PC-9 (cell line): ENCODE measurements around the gene GPHN.
"Not testable (repeated sequence)": the region's sequence is repeated elsewhere in the genome, so short reads cannot be mapped to it uniquely, and the experiment has no call there.

ENCODE experiments used
- CTCF ChIP-seq: fragments of 200-600 bp; sonication (generic); conservative IDR thresholded peaks from 2 replicates; pipeline ENCODE4 v1.6.1; 2017; ENCODE audit warnings: mixed run types, antibody characterized with exemption, mild to moderate bottlenecking, moderate library complexity
- EZH2 ChIP-seq: fragments of 200-600 bp; sonication (generic); IDR thresholded peaks from 2 replicates; pipeline ENCODE4 v1.8.0; 2017; ENCODE audit warnings: antibody characterized with exemption, low read depth

- not testable (repeated sequence) for TF ChIP-seq CTCF, EZH2
Measured at GRCh38 chr14:66587753-66588152, 79.8 kb downstream of the GPHN start.
